Activated naive CD4-positive, alpha-beta T cell treated with anti-CD3 and anti-CD28 coated beads, Interleukin-2, amount 50 U/mL, for 72 hours (primary cell): ENCODE data around the gene HADHA. TPM values are rescaled to one million over a fixed set of nuclear protein-coding genes. Genes with fewer than 3 reads are reported as not detected.
"Not testable (repeated sequence)": the region's sequence is repeated elsewhere in the genome, so short reads cannot be mapped to it uniquely, and the experiment has no call there.

ENCODE experiments used
- ATAC-seq, 2 donors: fragments of 150-1000 bp; cut with Tn5 transposase; 2 replicates each; pipeline ENCODE4 v1.10.0; 2021; ENCODE audit warnings: mild to moderate bottlenecking in 2 of 2, moderate library complexity in 2 of 2
- DNase-seq, 2 donors: peaks; one replicate each; pipeline ENCODE4 v3.0.0; 2021 to 2022; ENCODE audit warnings: low spot score in 2 of 2
- H3K27ac Mint-ChIP-seq, 2 donors: one replicate each; pipeline ENCODE4 v1.8.0; 2022; ENCODE audit warnings: mild to moderate bottlenecking in 2 of 2, mixed read lengths in 2 of 2
- H3K36me3 Mint-ChIP-seq, 2 donors: one replicate each; pipeline ENCODE4 v1.8.0; 2022; ENCODE audit warnings: mixed read lengths in 2 of 2
- H3K9me3 Mint-ChIP-seq, 2 donors: one replicate each; pipeline ENCODE4 v1.8.0; 2022; ENCODE audit warnings: mixed read lengths in 2 of 2
- total RNA-seq, 2 donors: library from RNA; stranded (reverse); gene quantifications; one replicate each; pipeline ENCODE4 v1.2.3, GENCODE V29; 2022

Gene HADHA
- total RNA-seq, 2 donors from 2014 or later: 85.0 to 140 TPM

- H3K9me3 Mint-ChIP-seq: no peaks in the 10 kb centered on the region
- no peak overlapping the region for H3K27ac Mint-ChIP-seq
- peaks cover 6 to 11% of the 10 kb centered on the region in 2 donors for H3K36me3 Mint-ChIP-seq
- no peak for ATAC-seq
- DNase-seq: no peak
Measured at GRCh38 chr2:26173776-26174482, 70.5 kb downstream of the HADHA start.

- Mint-ChIP-seq H3K27ac (no peak within 1 kb of the TSS), H3K9me3 (no peaks in the 10 kb centered on the region), H3K36me3 (peaks cover 6 to 11% of the 10 kb centered on the region in 2 donors)
- DNase-seq (no peak), ATAC-seq (peak; percentile 29 to 33)
Measured at GRCh38 chr2:26172871-26173775, 71.3 kb downstream of the HADHA start, which contains the start of gene GAREM2. GAREM2 (plus strand) TSS chr2:26173088; CDS start chr2:26173221, 133 bp downstream.

GRCh38 chr2:26172189-26172870, 72.1 kb downstream of the HADHA start:
- DNase-seq (no peak), ATAC-seq (peak in 1 of 2 donors; percentile 18)
- no peak overlapping the region for H3K27ac Mint-ChIP-seq
- peaks cover 6 to 11% of the 10 kb centered on the region in 2 donors for H3K36me3 Mint-ChIP-seq
- no peaks in the 10 kb centered on the region for H3K9me3 Mint-ChIP-seq

GRCh38 chr2:26170795-26171194, 73.6 kb downstream of the HADHA start:
- no peak for ATAC-seq

GRCh38 chr2:26169681-26170414, 74.6 kb downstream of the HADHA start:
- Mint-ChIP-seq H3K9me3 (no peaks in the 10 kb centered on the region), H3K36me3 (peaks cover 6 to 11% of the 10 kb centered on the region in 2 donors), H3K27ac (no peak overlapping the region)
- no peak for ATAC-seq
- DNase-seq: no peak

More at GRCh38 chr2:26170795-26171194, 73.6 kb downstream of the HADHA start:
- Mint-ChIP-seq H3K9me3 (no peaks in the 10 kb centered on the region), H3K36me3 (peaks cover 6 to 11% of the 10 kb centered on the region in 2 donors), H3K27ac (no peak overlapping the region)
- DNase-seq: no peak

- H3K27ac Mint-ChIP-seq: no peak overlapping the region
- ATAC-seq (no peak), DNase-seq (no peak)
- no peaks in the 10 kb centered on the region for H3K9me3 Mint-ChIP-seq
- H3K36me3 Mint-ChIP-seq: peaks cover 6 to 11% of the 10 kb centered on the region in 2 donors
Measured at GRCh38 chr2:26169226-26169625, 75.2 kb downstream of the HADHA start.

GRCh38 chr2:26168785-26169184, 75.6 kb downstream of the HADHA start:
- no peak overlapping the region for H3K27ac Mint-ChIP-seq
- no peak for DNase-seq
- H3K9me3 Mint-ChIP-seq: no peaks in the 10 kb centered on the region
- ATAC-seq: no peak
- H3K36me3 Mint-ChIP-seq: peaks cover 6 to 11% of the 10 kb centered on the region in 2 donors

GRCh38 chr2:26166541-26166940, 77.9 kb downstream of the HADHA start:
- H3K36me3 Mint-ChIP-seq, DNase-seq, H3K9me3 Mint-ChIP-seq, ATAC-seq, H3K27ac Mint-ChIP-seq: not testable (repeated sequence)

- ATAC-seq (no peak), DNase-seq (no peak)
- no peaks in the 10 kb centered on the region for H3K9me3 Mint-ChIP-seq
- H3K27ac Mint-ChIP-seq: no peak overlapping the region
- no peaks in the 10 kb centered on the region for H3K36me3 Mint-ChIP-seq
Measured at GRCh38 chr2:26165403-26165802, 79.0 kb downstream of the HADHA start.

GRCh38 chr2:26164641-26165211, 79.7 kb downstream of the HADHA start:
- no peaks in the 10 kb centered on the region for H3K9me3 Mint-ChIP-seq

GRCh38 chr2:26164231-26164630, 80.2 kb downstream of the HADHA start:
- ATAC-seq (no peak), DNase-seq (no peak)
- H3K9me3 Mint-ChIP-seq: no peaks in the 10 kb centered on the region
- no peak overlapping the region for H3K27ac Mint-ChIP-seq
- no peaks in the 10 kb centered on the region for H3K36me3 Mint-ChIP-seq

More at GRCh38 chr2:26164641-26165211, 79.7 kb downstream of the HADHA start:
- DNase-seq (no peak), ATAC-seq (no peak)
- no peak overlapping the region for H3K27ac Mint-ChIP-seq
- no peaks in the 10 kb centered on the region for H3K36me3 Mint-ChIP-seq

- DNase-seq (no peak), ATAC-seq (no peak)
- Mint-ChIP-seq H3K27ac (no peak overlapping the region), H3K9me3 (no peaks in the 10 kb centered on the region), H3K36me3 (no peaks in the 10 kb centered on the region)
Measured at GRCh38 chr2:26162963-26163362, 81.5 kb downstream of the HADHA start.

- DNase-seq (no peak), ATAC-seq (no peak)
- Mint-ChIP-seq H3K36me3 (no peaks in the 10 kb centered on the region), H3K9me3 (no peaks in the 10 kb centered on the region), H3K27ac (no peak overlapping the region)
Measured at GRCh38 chr2:26161926-26162325, 82.5 kb downstream of the HADHA start.

GRCh38 chr2:26157580-26157979, 86.9 kb downstream of the HADHA start:
- no peaks in the 10 kb centered on the region for H3K36me3 Mint-ChIP-seq
- DNase-seq: no peak
- H3K27ac Mint-ChIP-seq: no peak overlapping the region
- no peaks in the 10 kb centered on the region for H3K9me3 Mint-ChIP-seq
- ATAC-seq: no peak

GRCh38 chr2:26150243-26150642, 94.2 kb downstream of the HADHA start:
- Mint-ChIP-seq H3K9me3 (no peaks in the 10 kb centered on the region), H3K27ac (no peak overlapping the region), H3K36me3 (no peaks in the 10 kb centered on the region)
- ATAC-seq: no peak
- DNase-seq: no peak

- Mint-ChIP-seq H3K27ac (no peak overlapping the region), H3K36me3 (no peaks in the 10 kb centered on the region), H3K9me3 (no peaks in the 10 kb centered on the region)
- ATAC-seq (no peak), DNase-seq (no peak)
Measured at GRCh38 chr2:26148501-26148900, 95.9 kb downstream of the HADHA start.
